ENCODE results near the gene CYREN. TPM values are rescaled to one million over a fixed set of nuclear protein-coding genes. Genes with fewer than 3 reads are reported as not detected.

Gene CYREN
- total and polyA plus RNA-seq, 2 experiments from 2014 or later: 22.7 to 70.6 TPM

GRCh38 chr7:135151533-135151932 lies 19.0 kb downstream of the CYREN start:
- Mint-ChIP-seq H3K9me3 (peaks cover 31% of the 10 kb centered on the region), H3K36me3 (ENCODE audit: low read depth) (peaks cover 18% of the 10 kb centered on the region), H3K4me1 (peaks cover 8% of the 10 kb centered on the region; the same call in 2 of the 3 replicates), H3K27ac (no peak overlapping the region), H3K4me3 (no peak overlapping the region), H3K27me3 (ENCODE audit: insufficient read depth, low read depth, poor library complexity) (no peaks in the 10 kb centered on the region)
- Histone ChIP-seq H3F3A (replicated peaks; ENCODE audit: low read depth) (no peaks in the 10 kb centered on the region), H3K4me3 (no peak overlapping the region), H4K20me1 (replicated peaks; ENCODE audit: insufficient read depth) (no peaks in the 10 kb centered on the region), H3K36me3 (ENCODE audit: insufficient read depth) (peaks cover 1% of the 10 kb centered on the region; the same call in 1 of the 2 replicates), H3K4me1 (ENCODE audit: insufficient read depth) (no peaks in the 10 kb centered on the region; the same call in 1 of the 2 replicates), H3K79me2 (replicated peaks; ENCODE audit: insufficient read depth) (no peaks in the 10 kb centered on the region), H2AFZ (no peak overlapping the region), H3K27me3 (ENCODE audit: insufficient read depth) (no peaks in the 10 kb centered on the region), H3K27ac (ENCODE audit: low read depth) (no peak overlapping the region), H3K9me2 (ENCODE audit: insufficient read depth) (peaks cover 5% of the 10 kb centered on the region; the same call in 1 of the 2 replicates), H3K4me2 (no peak overlapping the region)
- DNase-seq (ENCODE audit: low spot score): no peak
- ATAC-seq: no peak
- no peak for TF ChIP-seq STAT1 (IDR thresholded peaks at IDR 0.05; ENCODE audit: unreplicated experiment)
- no peak for TF ChIP-seq ZNF114 (CRISPR knock-in tag; IDR thresholded peaks at IDR 0.05)
- no peak for TF ChIP-seq CTCF (conservative IDR thresholded peaks at IDR 0.05; ENCODE audit: low read depth in 2 of 2)
- no peak for TF ChIP-seq REST (IDR thresholded peaks at IDR 0.05; ENCODE audit: unreplicated experiment)
- no peak for TF ChIP-seq CREB1 (CRISPR knock-in tag; IDR thresholded peaks at IDR 0.05; ENCODE audit: low read depth)
- TF ChIP-seq EZH2phosphoT487 (IDR thresholded peaks at IDR 0.05; ENCODE audit: unreplicated experiment): no peak
- no peak for TF ChIP-seq ETS1 (IDR thresholded peaks at IDR 0.05)
- no peak for TF ChIP-seq ZNF331 (CRISPR knock-in tag; IDR thresholded peaks at IDR 0.05; ENCODE audit: low read depth)
- TF ChIP-seq EZH2 (IDR thresholded peaks at IDR 0.05; ENCODE audit: low read depth, unreplicated experiment): no peak
- no peak for TF ChIP-seq POLR2AphosphoS5 (IDR thresholded peaks at IDR 0.05; ENCODE audit: low read depth)
- TF ChIP-seq JUNB (IDR thresholded peaks at IDR 0.05; ENCODE audit: unreplicated experiment): no peak
- no peak for TF ChIP-seq NANOG (IDR thresholded peaks at IDR 0.05; ENCODE audit: borderline replicate concordance)
- TF ChIP-seq ZNF462 (CRISPR knock-in tag; IDR thresholded peaks at IDR 0.05): no peak
